Erythroblast (primary cell): Measurements from ENCODE around the gene MTRF1.

Experiments
- GATA1 ChIP-seq: IDR thresholded peaks from 2 replicates; pipeline ENCODE4 v1.6.1; 2011; ENCODE audit warnings: low read depth, mild to moderate bottlenecking, control low read depth, low read length, moderate library complexity
- POLR2A ChIP-seq: IDR thresholded peaks from 2 replicates; pipeline ENCODE4 v1.6.1; 2011; ENCODE audit warnings: mild to moderate bottlenecking, low read length

GRCh38 chr13:41200126-41200525, 63.2 kb downstream of the MTRF1 start:
- TF ChIP-seq POLR2A: no peak
- no peak for TF ChIP-seq GATA1
